Measurements from ENCODE around the gene SCGB1D4.

SCGB1D4 gene

DNA sequence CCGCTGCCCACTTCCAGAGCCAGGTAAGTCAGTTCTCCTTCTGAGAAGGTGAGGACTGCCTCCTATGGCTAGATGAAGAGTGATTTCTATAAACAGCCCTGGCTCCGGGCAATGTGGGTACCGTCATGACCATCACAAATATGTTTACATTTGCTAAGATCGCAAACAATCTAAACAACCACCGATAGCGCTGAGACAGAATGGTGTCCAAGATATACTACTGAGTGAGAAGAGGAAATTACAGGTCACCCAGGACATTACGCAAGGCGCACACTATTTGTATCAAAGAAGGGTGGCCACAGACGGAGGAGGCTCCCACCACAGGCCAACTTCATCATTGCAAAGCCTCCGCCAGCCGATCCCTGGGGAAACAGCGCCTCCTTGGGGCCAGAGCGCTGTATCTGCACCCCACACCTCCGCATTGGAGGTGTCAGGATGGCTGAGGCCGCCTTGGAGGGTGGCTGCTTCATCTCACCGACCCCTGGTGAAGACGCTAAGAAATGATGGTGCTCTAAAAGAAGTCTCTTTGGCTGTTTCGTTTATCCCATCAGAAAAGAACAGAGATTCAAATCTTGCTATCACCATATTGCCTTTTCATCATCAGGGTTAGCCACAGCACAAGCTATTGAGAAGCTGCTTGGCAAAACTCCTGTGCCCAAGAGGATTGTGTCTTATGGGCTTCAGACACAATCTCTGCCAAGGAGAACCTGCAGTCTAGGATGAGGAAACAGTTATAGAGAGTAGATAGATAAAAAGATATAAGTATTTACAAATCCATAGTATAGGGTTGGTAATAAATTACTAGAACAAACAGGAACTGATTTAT, 26.1 kb upstream of the SCGB1D4 start:
- no peak overlapping the region for H3K4me3 ChIP-seq (ENCODE audit: insufficient read depth, low read length, poor library complexity, severe bottlenecking)
- TF ChIP-seq, protein P1, sequence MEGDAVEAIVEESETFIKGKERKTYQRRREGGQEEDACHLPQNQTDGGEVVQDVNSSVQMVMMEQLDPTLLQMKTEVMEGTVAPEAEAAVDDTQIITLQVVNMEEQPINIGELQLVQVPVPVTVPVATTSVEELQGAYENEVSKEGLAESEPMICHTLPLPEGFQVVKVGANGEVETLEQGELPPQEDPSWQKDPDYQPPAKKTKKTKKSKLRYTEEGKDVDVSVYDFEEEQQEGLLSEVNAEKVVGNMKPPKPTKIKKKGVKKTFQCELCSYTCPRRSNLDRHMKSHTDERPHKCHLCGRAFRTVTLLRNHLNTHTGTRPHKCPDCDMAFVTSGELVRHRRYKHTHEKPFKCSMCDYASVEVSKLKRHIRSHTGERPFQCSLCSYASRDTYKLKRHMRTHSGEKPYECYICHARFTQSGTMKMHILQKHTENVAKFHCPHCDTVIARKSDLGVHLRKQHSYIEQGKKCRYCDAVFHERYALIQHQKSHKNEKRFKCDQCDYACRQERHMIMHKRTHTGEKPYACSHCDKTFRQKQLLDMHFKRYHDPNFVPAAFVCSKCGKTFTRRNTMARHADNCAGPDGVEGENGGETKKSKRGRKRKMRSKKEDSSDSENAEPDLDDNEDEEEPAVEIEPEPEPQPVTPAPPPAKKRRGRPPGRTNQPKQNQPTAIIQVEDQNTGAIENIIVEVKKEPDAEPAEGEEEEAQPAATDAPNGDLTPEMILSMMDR (IDR thresholded peaks at IDR 0.05; ENCODE audit: insufficient read depth, low read length, poor library complexity, severe bottlenecking): peak; percentile 17
- no peak for TF ChIP-seq EZH2phosphoT487 (conservative IDR thresholded peaks at IDR 0.05; ENCODE audit: low read length)
- no peak overlapping the region for H3K9ac ChIP-seq (ENCODE audit: low read length)
- no peak overlapping the region for H2AFZ ChIP-seq (ENCODE audit: low read depth, low read length, severe bottlenecking)
- no peaks in the 10 kb centered on the region for H3K79me2 ChIP-seq (ENCODE audit: insufficient read depth, low read length)
- H3K4me2 ChIP-seq (ENCODE audit: low read depth, low read length, poor library complexity, severe bottlenecking): no peak overlapping the region
- no peaks in the 10 kb centered on the region for H3K9me2 ChIP-seq (replicated peaks; ENCODE audit: insufficient read depth, low read length)
- H3K9me3 ChIP-seq (ENCODE audit: insufficient read depth, low read length): no peaks in the 10 kb centered on the region
- no peak overlapping the region for H3K27ac ChIP-seq (ENCODE audit: low read depth, low read length)
- H3K36me3 ChIP-seq (ENCODE audit: low read length): no peaks in the 10 kb centered on the region
- H3K27me3 ChIP-seq (ENCODE audit: low read length): no peaks in the 10 kb centered on the region
- no peaks in the 10 kb centered on the region for H3F3A ChIP-seq (ENCODE audit: insufficient read depth)
- H4K20me1 ChIP-seq (ENCODE audit: low read depth, low read length): no peaks in the 10 kb centered on the region

DNA sequence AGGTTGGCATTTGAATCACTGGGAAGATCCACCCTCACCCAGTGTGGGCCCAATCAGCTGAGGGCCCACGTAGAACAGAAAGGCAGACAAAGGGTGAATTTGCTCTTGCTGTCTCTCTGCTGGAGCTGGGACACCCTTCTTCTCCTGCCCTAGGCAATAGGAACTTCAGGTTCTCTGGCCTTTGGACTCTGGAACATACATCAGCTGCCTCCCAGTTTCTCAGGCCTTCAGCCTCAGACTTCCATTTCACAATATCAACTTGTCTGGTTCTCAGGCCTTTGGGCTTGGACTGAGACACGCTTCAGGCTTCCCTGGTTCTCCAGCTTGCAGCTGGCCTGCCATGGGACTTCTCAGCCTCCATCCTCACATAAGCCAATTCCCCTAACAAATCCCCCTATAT, 23.6 kb upstream of the SCGB1D4 start:
- Histone ChIP-seq H3K27ac (ENCODE audit: low read depth, low read length) (no peak overlapping the region), H3K4me2 (ENCODE audit: low read depth, low read length, poor library complexity, severe bottlenecking) (no peak overlapping the region), H3K9me2 (replicated peaks; ENCODE audit: insufficient read depth, low read length) (no peaks in the 10 kb centered on the region), H3K79me2 (ENCODE audit: insufficient read depth, low read length) (no peaks in the 10 kb centered on the region), H3K9ac (ENCODE audit: low read length) (no peak overlapping the region), H3K36me3 (ENCODE audit: low read length) (no peaks in the 10 kb centered on the region), H4K20me1 (ENCODE audit: low read depth, low read length) (no peaks in the 10 kb centered on the region), H3F3A (ENCODE audit: insufficient read depth) (no peaks in the 10 kb centered on the region), H3K4me3 (ENCODE audit: insufficient read depth, low read length, poor library complexity, severe bottlenecking) (no peak overlapping the region), H3K27me3 (ENCODE audit: low read length) (no peaks in the 10 kb centered on the region), H3K9me3 (ENCODE audit: insufficient read depth, low read length) (no peaks in the 10 kb centered on the region), H2AFZ (ENCODE audit: low read depth, low read length, severe bottlenecking) (no peak overlapping the region)
- no peak for TF ChIP-seq EZH2phosphoT487 (conservative IDR thresholded peaks at IDR 0.05; ENCODE audit: low read length)
- TF ChIP-seq, protein P1 (IDR thresholded peaks at IDR 0.05; ENCODE audit: insufficient read depth, low read length, poor library complexity, severe bottlenecking): no peak

DNA sequence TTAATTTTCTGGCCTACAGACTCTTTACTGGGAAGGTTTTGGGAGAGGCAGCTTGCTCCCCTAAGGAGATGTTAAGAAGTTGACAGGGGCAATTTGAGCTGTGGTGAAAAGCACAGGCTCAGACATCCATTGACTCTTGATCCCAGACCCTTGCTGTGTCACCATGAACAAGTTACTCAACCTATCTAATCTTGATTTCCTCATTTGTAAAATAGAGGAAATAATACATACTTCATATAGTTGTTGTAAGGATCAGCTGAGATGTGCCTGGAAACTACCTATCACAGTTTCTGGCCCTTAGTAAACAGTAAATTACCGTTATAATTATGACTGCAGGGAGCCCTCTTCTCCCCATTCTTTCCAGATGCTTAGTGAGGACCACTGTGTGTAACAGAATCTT, 16.6 kb upstream of the SCGB1D4 start:
- H3K27me3 ChIP-seq (ENCODE audit: low read length): no peaks in the 10 kb centered on the region
- H3K36me3 ChIP-seq (ENCODE audit: low read length): no peaks in the 10 kb centered on the region
- H3K9me3 ChIP-seq (ENCODE audit: insufficient read depth, low read length): no peaks in the 10 kb centered on the region
- H2AFZ ChIP-seq (ENCODE audit: low read depth, low read length, severe bottlenecking): no peak overlapping the region
- no peaks in the 10 kb centered on the region for H3K79me2 ChIP-seq (ENCODE audit: insufficient read depth, low read length)
- TF ChIP-seq, protein P1 (IDR thresholded peaks at IDR 0.05; ENCODE audit: insufficient read depth, low read length, poor library complexity, severe bottlenecking): no peak
- no peak for TF ChIP-seq EZH2phosphoT487 (conservative IDR thresholded peaks at IDR 0.05; ENCODE audit: low read length)
- no peak overlapping the region for H3K4me3 ChIP-seq (ENCODE audit: insufficient read depth, low read length, poor library complexity, severe bottlenecking)
- no peaks in the 10 kb centered on the region for H3K9me2 ChIP-seq (replicated peaks; ENCODE audit: insufficient read depth, low read length)
- no peak overlapping the region for H3K4me2 ChIP-seq (ENCODE audit: low read depth, low read length, poor library complexity, severe bottlenecking)
- no peaks in the 10 kb centered on the region for H3F3A ChIP-seq (ENCODE audit: insufficient read depth)
- H3K27ac ChIP-seq (ENCODE audit: low read depth, low read length): no peak overlapping the region
- no peaks in the 10 kb centered on the region for H4K20me1 ChIP-seq (ENCODE audit: low read depth, low read length)
- H3K9ac ChIP-seq (ENCODE audit: low read length): no peak overlapping the region
